ENCODE results near the gene NCKAP5L.
"Not testable (repeated sequence)": the region's sequence is repeated elsewhere in the genome, so short reads cannot be mapped to it uniquely, and the experiment has no call there.

The NCKAP5L gene

GRCh38 chr12:49865109-49865781 is 37.0 kb upstream of the NCKAP5L start:
- Histone ChIP-seq H3K27ac (no peak overlapping the region), H3K4me3 (no peak overlapping the region)

DNA sequence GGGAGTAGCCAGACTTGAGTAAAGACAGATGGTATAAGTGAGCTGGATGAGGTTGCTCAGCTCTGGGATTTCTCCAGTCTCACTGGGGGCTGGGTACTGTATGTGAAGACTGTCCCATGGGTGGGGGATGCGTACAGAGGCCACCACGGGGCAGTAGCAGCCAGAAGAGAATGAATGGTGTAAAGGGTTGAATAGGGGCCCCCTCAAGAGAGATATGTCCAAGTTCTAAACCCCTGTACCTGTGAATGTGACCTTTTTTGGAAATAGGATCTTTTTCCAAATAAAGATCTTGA is 36.5 kb upstream of the NCKAP5L start:
- H3K4me3 ChIP-seq: no peak overlapping the region
- no peak overlapping the region for H3K27ac ChIP-seq

DNA sequence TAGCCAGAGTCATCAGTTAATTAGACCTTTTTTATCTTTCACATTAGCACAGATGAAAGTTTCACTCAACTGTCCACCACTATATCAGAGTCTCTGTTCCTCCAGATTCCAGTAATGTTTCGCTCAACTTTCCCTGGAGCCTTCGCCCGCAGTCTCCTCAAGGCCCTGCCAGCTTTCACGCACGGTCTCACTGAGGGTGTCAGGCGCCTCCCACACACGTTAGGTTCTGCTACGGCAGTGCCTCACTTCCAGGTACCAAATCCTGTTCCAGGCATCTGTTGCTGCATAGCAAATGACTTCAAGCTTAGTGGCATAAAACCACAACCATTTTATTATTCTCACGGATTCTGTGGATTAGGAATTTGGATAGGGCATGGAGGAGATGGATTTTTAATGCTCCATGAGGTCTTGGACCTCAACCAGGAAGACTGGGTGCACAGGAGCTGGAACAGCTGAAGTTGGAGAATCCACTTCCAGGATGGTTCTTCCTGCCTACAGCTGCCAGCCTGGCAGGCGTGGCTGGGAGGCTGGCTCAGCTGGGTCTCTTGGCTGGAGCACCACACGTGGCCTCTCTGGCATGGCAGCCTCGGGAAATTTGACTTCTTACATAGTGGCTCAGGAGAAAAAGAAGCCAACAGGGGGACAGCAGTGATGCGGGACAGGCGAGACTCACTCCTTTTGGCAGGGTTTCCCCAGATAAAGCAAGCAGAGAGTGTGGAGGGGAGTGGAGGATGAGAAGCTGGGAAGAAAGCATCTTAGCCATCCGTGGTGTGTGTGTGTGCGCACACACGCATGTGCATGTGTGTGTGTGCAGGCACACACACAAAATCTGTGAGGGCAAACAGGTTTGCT is 36.0 kb upstream of the NCKAP5L start:
- Histone ChIP-seq H3K27ac (no peak overlapping the region), H3K4me3 (no peak overlapping the region)

GRCh38 chr12:49860921-49861320 is 32.7 kb upstream of the NCKAP5L start:
- H3K4me3 ChIP-seq: not testable (repeated sequence)

GRCh38 chr12:49855890-49856289 is 27.7 kb upstream of the NCKAP5L start:
- H3K4me3 ChIP-seq, H3K27ac ChIP-seq: not testable (repeated sequence)

More at GRCh38 chr12:49860921-49861320, 32.7 kb upstream of the NCKAP5L start:
- H3K27ac ChIP-seq: not testable (repeated sequence)

- H3K4me3 ChIP-seq: no peak overlapping the region
Measured at GRCh38 chr12:49854976-49855375, 26.8 kb upstream of the NCKAP5L start.

DNA sequence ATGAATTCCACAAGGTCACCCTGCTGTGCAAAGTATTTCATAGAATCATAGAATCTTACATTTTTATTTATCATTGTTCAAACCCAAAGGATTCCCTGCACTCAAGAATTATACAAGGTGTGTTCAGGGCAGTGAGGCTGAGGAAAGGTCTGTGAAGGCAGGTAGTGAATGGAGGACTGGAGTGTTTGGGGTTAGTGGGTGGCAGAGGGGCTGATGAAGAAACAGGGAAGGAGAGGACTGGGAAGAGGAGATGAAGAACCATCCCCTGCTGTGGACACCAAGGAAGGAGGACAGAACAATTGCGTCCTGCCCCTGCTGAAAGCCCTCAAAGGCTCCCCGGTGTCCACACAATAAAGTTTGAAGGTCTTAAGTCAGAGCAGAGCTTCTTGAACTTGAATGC is 25.5 kb upstream of the NCKAP5L start:
- Histone ChIP-seq H3K4me3 (no peak overlapping the region), H3K27ac (no peak overlapping the region)

More at GRCh38 chr12:49854976-49855375, 26.8 kb upstream of the NCKAP5L start:
- H3K27ac ChIP-seq: no peak overlapping the region

DNA sequence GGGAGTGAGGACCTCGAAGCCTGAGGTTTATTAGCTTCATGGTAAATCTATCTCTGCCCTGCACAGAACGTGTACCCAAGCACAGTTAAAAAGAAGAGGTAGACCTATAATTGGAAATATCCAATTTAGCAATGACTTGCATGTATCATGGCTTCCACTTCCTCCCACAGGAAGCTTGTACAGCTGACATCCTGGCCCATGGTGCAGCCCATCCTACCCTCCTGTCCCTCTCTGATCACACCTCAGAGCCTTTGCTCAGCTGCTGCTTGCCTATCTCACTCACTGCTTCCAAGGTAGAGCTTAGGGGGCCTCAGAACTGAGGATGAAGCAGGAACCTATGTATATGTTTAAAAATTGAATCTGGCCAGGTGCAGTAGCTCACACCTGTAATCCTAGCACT is 18.9 kb upstream of the NCKAP5L start:
- Histone ChIP-seq H3K27ac (no peak overlapping the region), H3K4me3 (no peak overlapping the region)

DNA sequence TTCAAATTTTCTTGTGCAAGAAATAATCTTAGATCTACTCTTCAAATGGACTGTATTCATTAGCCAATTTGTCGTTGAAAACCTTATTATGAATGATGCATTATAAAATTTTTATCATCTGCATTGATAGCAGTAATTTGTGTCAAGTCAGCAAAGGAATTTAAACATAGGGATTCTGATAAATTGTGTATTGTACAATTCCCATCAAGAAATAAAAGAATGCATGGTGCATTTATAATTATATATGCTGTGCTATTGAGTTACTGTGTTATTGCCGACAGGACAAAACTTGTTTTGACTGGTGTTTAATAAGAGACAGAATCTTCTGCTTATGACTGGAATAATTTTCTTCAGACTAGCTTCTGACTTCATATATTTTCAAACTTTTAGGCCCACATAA is 17.8 kb upstream of the NCKAP5L start:
- Histone ChIP-seq H3K27ac (no peak overlapping the region), H3K4me3 (no peak overlapping the region)

DNA sequence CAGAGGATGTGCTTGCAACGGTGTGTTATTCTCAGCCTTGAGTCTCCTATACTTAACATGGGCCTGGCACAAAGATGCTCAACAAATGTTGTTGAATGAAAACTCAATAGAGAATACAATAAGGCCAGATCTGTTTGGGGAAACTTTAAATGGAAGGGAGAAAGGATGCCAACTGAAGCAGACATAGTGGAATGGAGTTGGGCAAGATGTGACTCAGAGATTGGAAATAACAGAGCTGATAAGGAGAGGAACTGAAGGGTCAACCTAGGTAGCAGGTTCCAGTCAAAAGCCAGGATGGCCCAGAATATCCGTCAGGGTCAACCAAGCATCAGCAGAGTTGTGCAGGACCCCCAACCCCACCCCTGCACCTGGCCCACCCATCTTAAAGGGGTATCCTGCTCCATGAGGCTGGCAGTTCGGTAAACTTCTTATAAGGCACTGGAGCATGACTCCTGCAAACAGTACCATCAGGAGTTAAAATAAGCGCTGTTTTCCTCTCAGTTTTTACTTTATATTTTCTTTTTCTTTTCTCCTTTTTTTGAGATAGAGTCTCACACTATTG is 15.7 kb upstream of the NCKAP5L start:
- Histone ChIP-seq H3K4me3 (no peak overlapping the region), H3K27ac (peak overlapping the region in 3 of 21 experiments; percentile 84 to 91 (median 88))

GRCh38 chr12:49843411-49843810 is 15.2 kb upstream of the NCKAP5L start:
- Histone ChIP-seq H3K4me3 (peak overlapping the region; percentile 55 to 79 (median 70)), H3K27ac (peak overlapping the region in 20 of 21 experiments; percentile 52 to 95 (median 87))

- Histone ChIP-seq H3K27ac (peak within 1 kb of the TSS; percentile 52 to 95 (median 87)), H3K4me3 (peak within 1 kb of the TSS; percentile 55 to 79 (median 70))
Measured at GRCh38 chr12:49842519-49843352, 14.5 kb upstream of the NCKAP5L start, which contains the start of gene BCDIN3D. Gene BCDIN3D (minus strand): TSS chr12:49843106. CDS start chr12:49843087, 19 bp downstream.

DNA sequence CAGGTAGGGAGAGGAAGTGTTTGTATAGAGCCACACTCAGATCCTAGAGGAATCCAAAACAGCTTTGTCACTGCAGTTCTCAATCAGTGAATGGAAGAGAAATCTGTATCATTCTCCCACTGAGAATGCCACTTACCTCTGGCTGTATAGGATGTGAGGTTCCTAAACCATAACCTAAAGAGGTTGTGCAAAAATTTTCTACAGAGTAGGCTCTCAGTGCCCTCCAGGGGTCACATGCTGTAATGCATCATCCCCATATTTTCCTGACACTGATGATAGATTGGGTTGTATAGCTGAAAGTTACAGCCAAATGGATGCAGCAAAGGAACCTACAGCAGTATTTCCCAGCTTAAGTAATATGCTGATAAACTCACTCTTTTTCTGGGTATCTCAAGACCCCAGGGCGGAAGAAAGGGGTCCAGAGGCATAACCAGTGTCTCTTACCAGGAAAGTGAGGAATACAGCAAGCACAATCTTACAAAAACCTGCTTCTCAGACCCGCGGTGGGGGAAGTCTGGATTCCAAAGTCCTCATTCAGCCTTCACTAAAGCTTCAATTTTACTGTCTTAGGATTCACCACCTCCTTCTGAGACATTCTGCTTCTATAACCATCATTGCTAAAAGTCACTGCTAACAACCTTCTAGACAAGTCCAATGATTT is 10.9 kb upstream of the NCKAP5L start:
- H3K4me3 ChIP-seq: no peak overlapping the region
- H3K27ac ChIP-seq: no peak overlapping the region

DNA sequence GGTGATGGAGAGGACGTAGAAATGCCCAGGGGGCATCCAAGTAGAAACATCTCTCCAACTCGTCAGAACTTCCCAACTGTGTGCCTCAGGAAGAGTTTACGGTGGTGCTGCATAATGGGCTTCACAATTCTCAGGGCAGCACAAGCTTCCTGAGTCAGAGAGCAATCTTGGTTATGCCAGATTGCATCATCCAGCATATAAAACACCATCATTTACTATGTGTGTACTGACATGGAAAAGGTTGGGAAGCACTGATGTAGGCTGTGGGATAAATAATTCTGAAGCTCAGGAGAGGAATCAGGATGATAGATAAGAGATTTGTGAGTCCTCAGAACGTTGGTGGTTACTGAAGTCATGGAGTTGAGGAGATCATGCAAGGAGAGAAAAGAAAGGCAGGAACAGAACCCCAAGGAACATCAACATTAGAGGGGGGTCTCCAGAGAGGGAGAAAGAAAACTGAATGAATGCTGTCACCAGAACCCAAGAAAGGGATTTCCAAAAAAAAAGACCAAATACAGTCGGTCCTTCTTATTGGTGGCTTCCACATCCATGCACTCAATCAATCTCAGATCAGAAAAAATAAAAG is 4.7 kb upstream of the NCKAP5L start:
- Histone ChIP-seq H3K27ac (no peak overlapping the region), H3K4me3 (no peak overlapping the region)

DNA sequence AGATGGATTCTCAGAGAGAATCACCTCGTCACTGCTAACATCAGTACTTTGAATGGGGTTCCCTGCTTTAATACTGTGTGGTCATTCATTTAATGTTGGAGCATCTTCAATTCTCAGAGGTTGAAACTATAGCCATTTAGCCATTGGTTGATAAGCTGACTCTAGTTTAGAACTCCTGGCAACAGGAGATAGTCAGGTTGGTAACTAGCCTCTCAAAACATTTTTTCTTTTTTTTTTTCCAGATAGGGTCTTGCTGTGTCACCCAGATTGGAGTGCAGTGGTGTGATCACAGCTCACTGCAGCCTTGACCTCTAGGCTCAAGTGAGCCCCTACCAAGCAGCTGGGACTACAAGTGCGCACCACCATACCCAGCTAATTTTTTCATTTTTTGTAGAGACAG is 3.5 kb upstream of the NCKAP5L start:
- Histone ChIP-seq H3K4me3 (no peak overlapping the region), H3K27ac (no peak overlapping the region)

- H3K4me3 ChIP-seq: peak overlapping the region; percentile 82 to 97 (median 89)
- peak overlapping the region; percentile 26 to 92 (median 86) for H3K27ac ChIP-seq
Measured at GRCh38 chr12:49827401-49828099, 663 bp downstream of the NCKAP5L start.

- peak overlapping the region in 20 of 21 experiments; percentile 26 to 92 (median 86) for H3K27ac ChIP-seq
- H3K4me3 ChIP-seq: peak overlapping the region; percentile 82 to 97 (median 89)
Measured at GRCh38 chr12:49827051-49827400, 1.2 kb downstream of the NCKAP5L start.

GRCh38 chr12:49825971-49826421 is 2.2 kb downstream of the NCKAP5L start:
- Histone ChIP-seq H3K27ac (peak overlapping the region in 19 of 21 experiments; percentile 4 to 92 (median 75)), H3K4me3 (peak overlapping the region in 1 of 7 experiments; percentile 1)
